HG02642 (cell line): Measurements from ENCODE around the gene CDC42SE2.
"Not testable (repeated sequence)": the region's sequence is repeated elsewhere in the genome, so short reads cannot be mapped to it uniquely, and the experiment has no call there.

Source experiments
- ATAC-seq: cut with Tn5 transposase; IDR thresholded peaks from one replicate; pipeline ENCODE4 v1.9.1; 2021; ENCODE audit warnings: mild to moderate bottlenecking; ENCODE audit not compliant: unreplicated experiment, poor library complexity

Gene CDC42SE2

DNA sequence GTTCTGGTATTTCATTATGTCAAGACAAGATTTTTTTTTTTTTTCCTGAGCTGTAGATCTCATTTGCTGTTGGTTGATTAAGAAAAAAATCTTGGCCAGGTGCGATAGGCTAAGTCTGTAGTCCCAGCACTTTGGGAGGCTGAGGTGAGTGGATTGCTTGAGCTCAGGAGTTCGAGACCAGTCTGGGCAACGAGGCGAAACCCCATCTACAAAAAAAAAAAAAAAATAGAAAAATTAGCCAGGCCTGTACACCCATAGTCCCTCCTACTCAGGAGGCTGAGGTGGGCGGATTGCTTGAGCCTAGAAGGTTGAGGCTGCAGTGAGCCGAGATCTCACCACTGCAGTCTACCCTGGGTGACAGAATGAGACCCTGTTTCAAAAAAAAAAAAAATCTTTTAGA is 12.2 kb downstream of the CDC42SE2 start:
- no peak for ATAC-seq

DNA sequence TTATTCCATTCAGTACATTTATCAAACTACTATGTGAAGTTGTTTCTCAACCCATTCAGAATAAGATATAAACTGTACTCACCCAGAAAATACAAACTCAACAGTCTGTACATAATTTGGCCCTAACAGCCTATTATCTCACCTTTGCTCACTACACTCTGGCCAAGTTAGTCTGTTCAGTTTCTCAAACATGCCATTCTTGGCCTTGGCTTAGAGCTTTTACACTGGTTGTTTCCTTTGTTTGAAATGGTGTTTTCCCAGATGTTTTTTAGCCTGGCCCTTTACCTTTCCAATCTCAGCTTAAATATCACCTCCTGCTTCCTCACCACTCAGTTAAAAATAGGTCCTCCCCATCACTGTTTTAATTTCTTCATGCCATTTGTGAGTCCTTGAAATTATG is 13.6 kb downstream of the CDC42SE2 start:
- no peak for ATAC-seq

DNA sequence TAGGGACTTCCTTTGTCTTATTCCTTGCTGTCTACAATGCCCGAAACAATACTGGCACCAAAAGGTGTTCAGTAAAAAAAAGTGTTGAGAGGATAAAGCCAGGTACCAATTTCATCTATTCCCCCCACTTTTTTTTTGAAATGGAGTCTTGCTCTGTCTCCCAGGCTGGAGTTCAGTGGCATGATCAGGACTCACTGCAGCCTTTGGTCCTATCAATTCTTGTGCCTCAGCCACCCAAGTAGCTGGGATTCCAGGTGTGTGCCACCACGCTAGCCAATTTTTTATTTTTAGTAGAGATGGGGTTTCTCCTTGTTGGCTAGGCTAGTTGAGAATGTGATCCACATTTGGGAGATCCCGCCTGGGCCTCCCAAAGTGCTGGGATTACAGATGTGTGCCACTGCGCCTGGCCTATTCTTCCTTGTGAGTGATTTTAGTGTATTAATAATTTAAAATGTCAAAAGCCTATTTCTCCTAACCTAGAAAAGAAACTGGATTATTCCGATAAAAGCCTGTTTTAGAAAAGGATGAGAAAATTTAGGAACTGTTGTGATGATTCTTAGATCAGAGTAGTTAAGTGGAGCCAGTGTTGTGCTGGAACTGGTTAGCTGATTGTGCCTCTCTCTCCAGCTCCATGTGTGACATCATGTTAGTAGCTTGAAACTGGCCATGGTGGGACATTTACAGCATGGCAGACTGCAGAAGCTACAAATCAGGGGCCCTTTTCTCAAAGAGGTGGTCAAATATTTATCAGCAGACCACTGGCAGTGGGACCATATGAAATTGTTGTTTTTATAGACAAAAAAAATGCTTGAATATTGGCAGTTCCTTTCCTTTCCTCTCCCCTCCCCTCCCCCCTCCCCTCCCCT is 14.3 kb downstream of the CDC42SE2 start:
- ATAC-seq, result no peak

DNA sequence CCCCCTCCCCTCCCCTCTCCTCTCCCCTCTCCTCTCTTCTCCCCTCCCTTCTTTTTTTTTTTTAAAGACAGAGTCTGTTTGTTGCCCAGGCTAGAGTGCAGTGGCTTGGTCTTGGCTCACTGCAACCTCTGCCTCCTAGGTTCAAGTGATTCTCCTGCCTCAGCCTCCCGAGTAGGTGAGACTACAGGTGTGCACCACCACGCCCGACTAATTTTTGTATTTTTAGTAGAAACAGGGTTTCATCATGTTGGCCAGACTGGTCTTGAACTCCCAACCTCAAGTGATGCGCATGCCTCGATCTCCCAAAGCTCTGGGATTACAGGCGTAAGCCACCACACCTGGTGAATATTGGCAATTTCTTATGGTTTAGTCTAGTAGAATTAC is 14.9 kb downstream of the CDC42SE2 start:
- not testable (repeated sequence) for ATAC-seq

DNA sequence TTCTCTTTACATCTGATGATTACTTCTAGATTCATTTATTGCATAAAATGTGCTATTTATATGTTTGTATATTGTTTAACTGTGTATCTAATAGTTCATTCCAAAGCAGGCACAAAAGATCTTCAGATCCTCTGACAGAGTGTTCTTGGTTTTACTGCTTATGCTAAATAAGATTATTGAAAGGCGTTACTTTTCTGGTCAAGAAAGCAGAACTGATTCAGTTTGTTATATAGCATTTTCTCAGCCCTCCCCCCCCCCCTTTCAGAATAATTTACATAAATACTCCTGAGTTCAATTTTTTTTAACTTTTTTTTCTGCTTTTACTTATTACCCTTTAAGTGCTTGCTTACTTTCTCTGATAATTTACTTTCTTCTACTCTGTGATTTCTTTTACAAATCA is 15.4 kb downstream of the CDC42SE2 start:
- ATAC-seq, result peak; percentile 27

DNA sequence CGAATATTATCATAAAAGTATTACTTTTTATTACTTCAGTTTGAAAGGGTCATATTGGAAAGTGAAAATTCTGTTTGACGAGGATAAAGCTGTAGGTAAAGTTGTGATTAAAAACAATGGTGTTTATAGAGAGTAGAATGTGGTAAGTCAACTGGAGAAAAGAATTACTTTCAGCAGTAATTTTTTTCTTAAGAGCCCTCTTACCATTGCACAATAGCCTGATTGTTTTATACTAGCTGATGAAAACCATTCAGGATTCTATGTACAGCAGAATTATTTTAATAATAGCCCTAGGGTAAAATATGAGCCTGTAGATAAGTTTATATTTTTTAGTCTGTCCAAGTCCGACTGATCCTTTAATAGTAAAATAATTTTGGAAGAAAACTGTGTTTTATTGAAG is 16.6 kb downstream of the CDC42SE2 start:
- ATAC-seq, result no peak

DNA sequence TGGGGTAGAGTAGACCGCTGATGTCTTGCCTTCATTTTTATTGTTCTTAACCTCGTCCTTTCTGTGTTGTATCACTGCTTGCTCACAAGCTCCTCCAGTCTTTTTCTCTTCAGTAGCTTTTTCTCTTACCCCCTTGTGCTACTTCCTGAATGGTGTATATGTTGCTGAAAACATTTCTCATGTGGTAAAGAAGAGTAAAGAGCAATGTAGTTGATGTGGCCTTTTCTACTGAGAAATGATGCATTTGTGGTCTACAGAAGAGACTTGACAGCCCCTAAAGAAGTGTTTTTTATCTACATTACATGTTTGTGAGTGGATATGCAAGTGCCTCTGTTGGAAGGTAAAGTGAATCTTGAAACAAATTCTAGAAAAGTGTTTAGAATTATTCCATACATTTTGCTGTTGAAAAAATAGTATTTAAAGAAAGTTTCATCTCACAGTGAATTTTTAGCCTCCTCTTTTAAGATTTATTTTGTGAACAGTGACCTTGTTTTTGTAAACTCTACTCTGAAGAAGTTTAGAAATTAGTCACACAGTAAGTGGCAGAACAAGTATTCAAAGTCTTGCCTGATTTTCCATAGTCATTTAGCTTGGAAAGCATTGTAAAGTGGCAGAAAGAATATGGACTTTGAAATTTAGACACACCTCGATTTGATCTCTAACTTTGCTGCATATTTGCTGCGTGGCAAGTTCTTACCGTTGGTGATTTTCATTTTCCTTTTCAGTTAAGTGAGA is 17.4 kb downstream of the CDC42SE2 start:
- no peak for ATAC-seq

DNA sequence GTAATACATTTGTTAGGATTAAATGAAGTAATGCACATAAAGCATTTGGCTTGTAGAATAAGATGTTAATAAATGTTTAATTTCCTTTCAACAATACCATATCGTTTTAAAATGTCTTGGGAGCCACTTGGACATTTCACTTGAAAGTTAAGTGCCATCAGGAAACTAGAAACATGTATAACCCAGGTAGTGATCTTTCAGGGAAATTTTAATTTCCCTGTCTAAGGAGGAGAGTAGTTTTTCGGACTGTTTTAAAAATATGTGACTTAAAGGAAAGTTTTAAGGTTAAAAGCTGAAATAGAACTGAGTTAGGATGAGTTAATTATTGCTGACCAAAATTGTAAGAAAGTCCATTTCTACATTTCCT is 18.0 kb downstream of the CDC42SE2 start:
- ATAC-seq, result no peak

DNA sequence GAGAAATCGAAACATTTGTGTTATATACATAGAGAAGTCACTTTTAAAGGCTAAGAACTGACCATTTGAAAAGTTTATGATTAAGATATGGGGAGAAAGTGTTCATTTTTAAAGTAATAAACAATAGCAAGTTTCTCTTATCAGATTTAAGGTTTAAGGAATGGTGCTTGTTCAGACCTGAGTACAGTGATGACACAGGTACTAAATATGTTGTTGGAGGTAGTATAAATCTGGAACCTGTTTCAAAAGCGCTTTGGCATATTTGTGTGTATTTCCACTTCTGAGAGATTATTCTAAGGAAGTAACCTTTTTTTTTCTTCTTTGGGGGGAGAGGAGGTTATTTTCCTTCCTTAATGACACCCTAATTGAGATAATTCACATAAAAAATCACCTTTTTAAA is 18.4 kb downstream of the CDC42SE2 start:
- ATAC-seq, result no peak

DNA sequence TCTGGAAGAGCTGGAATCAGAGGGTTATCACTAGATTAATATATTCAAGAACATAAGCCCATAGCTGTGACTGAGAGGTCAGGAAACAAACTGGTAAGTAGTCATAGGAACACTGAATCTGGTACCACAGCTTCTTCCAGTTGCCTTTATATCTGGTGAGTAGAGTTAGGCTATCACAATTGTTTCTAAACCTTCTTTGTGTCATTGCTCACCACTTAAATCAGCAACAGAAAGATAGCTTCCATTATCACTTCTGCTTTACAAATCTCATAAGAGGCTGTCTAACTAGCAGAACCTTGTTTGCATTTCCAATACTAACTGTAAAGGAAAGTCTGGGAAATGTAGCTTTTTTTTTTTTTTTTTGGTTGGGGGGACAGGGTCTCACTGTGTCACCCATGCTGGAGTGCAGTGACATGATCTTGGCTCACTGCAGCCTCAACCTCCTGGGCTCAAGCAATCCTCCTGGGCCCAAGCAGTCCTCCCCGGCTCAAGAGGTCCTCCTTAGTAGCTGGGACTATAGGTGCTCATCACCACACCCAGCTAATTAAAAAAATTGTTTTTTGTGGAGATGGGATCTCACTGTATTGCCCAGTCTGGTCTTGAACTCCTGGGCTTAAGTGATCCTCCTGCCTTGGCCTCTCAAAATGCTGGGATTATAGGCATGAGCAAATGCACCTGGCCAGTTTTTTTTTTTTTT is 22.0 kb downstream of the CDC42SE2 start:
- ATAC-seq, result no peak

DNA sequence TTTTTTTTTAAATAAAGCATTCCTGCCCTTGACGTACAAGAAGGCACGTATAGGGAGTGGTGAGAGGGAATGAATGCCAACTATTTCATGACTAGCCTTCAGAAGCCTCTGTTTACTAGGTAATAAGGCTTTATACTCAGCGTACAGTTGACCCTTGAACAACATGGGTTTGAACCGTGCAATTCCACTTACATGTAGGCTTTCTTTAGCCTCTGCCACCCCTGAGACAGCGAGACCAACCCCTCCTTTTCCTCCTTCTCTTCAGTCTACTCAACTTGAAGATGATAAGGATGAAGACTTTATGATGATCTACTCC is 22.5 kb downstream of the CDC42SE2 start:
- ATAC-seq, result no peak

DNA sequence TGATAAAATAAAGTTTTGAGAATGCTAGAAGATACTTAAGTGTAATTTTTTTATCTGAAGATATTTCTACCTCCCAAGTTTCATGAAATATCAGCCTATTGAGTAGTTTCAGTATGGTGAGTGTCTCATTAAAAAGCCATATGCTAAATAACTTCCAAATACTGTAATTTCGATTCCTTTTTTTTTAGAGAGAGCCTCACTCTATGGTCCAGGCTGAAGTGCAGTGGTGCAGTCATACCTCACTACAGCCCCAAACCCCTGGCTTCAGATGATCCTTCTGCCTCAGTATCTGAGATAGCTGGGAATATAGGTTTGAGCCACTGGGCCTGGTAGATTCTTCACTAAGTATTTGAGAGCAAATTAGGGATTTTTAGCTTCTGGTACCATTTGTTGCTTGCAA is 24.5 kb downstream of the CDC42SE2 start:
- ATAC-seq, result no peak

DNA sequence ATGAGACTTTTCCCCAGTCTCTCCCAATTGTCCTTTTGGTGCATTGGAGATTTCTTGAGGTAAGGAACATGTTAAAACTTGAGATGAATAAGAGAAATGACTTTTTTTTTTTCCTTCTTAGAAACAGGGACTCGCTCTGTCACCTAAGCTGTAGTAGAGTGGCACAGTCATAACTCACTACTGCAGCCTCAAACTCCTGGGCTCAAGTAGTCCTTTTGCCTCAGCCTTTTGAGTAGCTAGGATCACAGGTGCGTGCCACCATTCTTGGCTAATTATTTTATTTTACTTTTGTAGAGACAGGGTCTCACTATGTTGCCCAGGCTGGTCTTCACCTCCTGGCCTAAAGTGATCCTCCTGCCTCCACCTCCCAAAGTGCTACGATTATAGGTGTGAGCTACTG is 25.9 kb downstream of the CDC42SE2 start:
- ATAC-seq, result peak; percentile 55

DNA sequence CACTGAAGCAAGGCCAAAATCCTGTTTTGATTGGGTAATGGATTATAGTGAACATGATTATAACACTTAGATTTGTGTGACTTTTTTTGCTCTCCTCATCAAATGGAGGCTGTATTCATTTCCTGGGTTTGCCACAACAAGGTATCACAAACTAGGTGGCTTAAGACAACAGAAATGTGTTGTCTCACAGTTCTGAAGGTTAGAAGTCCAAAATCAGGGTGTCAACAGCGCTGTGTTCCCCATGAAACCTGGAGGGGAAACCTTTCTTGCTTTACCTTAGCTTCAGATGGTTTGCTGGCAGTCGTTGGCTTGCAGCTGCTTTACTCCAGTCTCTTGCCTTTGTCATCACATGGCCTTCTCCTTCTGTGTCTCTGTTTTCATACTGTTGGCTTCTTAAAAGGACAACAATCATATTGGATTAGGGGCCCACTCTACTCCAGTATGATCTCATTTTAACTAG is 32.4 kb downstream of the CDC42SE2 start:
- no peak for ATAC-seq

DNA sequence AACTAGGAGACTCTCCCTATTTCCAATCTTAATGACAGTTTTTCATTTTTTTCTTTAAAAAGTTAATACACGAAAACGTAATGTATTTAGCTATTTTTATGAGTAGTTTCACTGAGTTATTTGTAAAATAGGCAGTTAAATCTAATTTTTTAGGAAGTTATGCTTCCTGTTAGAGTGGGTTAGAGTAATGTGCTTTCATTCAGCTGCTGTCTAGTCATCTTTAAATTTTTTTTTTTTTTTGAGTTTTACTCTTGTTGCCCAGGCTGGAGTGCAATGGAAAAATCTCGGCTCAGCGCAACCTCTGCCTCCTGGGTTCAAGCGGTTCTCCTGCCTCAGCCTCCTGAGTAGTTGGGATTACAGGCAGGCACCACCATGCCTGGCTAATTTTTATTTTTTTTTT is 34.0 kb downstream of the CDC42SE2 start:
- ATAC-seq, result no peak

DNA sequence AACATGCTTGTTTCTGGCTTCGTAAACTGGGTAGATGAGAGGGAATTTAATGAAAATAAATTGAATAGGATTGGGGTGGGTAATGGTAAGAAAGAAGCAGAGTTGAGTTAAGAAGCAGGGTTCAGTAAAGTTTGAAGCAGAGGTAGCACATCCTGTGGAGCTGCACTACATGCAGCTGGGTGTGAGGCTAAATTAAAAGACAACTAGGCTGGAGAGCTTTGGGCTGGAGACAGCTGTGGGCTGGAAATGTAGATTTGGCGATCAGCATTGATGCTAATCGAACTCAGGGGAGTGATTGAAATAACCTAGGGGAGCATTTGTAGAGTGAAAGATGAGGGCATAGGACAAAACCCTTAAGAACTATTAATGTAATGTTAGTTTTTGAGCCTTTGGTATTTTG is 35.6 kb downstream of the CDC42SE2 start:
- no peak for ATAC-seq

DNA sequence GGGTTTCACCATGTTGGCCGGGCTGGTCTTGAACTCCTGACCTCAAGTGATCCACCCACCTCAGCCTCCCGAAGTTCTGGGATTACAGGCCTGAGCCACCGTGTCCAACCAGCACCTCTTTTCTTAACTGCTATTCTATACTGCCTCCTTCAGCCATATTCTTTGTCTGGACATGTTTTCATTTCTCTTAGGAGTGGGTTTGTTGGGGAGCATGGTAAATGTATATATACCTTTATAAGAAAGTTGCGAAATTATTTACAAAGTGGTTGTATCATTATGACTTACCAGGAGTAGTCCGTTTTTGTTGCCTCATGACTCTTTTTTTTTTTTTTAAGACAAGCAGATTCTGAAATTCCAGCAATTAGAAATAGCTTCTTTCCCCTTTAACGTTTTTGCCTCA is 38.7 kb downstream of the CDC42SE2 start:
- no peak for ATAC-seq

DNA sequence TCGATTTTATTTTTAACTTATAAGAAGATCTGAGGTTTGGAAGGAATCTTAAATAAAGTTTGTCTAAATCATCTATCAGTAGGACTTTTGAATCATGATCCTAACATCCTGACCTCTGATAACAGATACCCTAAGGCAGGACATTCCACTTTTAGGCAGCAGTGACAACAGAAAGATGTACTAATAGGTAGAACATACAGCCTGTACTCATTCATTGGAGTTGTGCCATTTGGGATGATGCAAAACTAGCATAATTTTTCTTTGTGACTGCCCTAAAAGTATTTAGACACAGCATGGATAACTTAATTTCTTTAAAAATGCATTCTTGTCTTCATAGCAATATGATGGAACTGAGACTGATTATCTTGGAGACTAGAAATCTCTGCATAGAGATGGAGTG is 39.7 kb downstream of the CDC42SE2 start:
- ATAC-seq, result no peak

DNA sequence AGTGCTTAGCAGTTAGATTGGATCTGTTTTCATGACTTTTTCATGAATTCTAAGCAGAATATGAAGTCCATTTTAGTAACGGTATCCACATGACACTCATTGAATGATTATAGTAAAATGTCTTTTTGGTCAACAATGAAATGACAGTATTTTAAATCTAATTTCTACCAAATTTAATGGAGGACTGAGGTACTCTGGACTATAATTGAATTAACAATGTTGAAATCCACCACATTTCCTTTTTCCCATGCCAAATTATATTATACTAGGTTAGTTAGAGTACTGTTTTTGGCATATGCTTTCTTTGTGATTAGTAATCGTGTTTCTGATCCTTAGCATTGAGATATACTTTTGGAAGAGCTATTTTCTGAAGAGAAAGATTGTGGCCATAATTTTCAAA is 40.6 kb downstream of the CDC42SE2 start:
- no peak for ATAC-seq

DNA sequence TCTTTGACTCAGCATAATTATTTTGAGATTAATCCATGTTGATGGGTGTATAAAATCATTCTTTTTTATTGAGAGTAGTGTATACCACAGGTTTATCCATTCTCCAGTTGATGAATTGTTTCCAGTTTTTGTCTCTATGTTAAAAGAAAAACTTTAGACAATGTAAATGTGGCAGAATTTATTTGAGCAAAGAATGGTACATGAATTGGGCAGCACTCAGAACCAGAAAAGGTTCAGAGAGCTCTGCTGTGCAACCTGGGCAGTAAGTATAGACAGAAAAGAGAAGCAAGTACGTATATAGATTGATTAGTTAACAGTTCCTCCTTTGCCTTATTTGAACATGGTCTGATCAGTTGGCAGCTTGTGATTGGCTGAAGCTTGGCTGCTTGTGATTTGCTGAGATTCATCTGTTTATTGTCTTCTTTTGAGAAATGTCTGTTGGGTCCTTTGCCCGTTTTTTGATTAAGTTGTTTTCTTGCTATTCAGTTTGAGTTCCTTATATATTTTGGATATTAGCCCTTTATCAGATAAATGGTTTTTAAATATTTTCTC is 41.4 kb downstream of the CDC42SE2 start:
- ATAC-seq, result no peak

DNA sequence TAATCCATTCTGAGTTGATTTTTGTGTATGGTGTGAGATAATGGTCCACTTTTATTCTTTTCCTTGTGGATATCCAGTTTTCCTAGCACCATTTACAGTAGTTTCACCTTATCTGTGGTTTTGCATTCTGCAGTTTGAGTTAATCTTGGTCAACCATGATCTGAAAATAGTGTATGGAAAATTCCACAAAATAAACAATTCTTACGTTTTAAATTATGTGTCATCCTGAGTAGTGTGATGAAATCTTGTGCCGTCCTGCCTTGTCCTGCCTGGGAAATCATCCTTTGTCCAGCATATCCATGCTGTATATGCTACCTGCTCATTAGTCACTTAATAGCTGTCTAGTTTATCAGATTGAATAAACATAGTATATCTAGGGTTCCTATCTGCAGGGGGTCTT is 42.1 kb downstream of the CDC42SE2 start:
- ATAC-seq, result no peak
